Mesothelial cell of epicardium (in vitro differentiated cells): ENCODE results near the gene PLA2G12B. TPM values are rescaled to one million over a fixed set of nuclear protein-coding genes. Genes with fewer than 3 reads are reported as not detected.

ENCODE experiments used
- DNase-seq, 2 experiments: peaks; one replicate each; pipeline ENCODE4 v3.0.0; 2021; ENCODE audit warnings: low spot score in 2 of 2; ENCODE audit not compliant: unreplicated experiment in 2 of 2
- H3K27ac Mint-ChIP-seq: 2 replicates; pipeline ENCODE4 v1.8.0; 2021; ENCODE audit warnings: mixed read lengths
- H3K27me3 Mint-ChIP-seq: 2 replicates; pipeline ENCODE4 v1.8.0; 2021; ENCODE audit warnings: low read depth, mixed read lengths
- H3K36me3 Mint-ChIP-seq: 2 replicates; pipeline ENCODE4 v1.8.0; 2021; ENCODE audit warnings: mixed read lengths
- H3K4me1 Mint-ChIP-seq: 2 replicates; pipeline ENCODE4 v1.8.0; 2021; ENCODE audit warnings: mixed read lengths
- H3K4me3 Mint-ChIP-seq: 2 replicates; pipeline ENCODE4 v1.8.0; 2021; ENCODE audit warnings: mild to moderate bottlenecking, moderate library complexity, mixed read lengths
- H3K9me3 Mint-ChIP-seq: 2 replicates; pipeline ENCODE4 v1.8.0; 2021; ENCODE audit warnings: mixed read lengths
- CTCF ChIP-seq: fragments of 200-600 bp; sonication (generic); IDR thresholded peaks from one replicate; pipeline ENCODE4 v1.5.0; 2021; ENCODE audit warnings: antibody characterized with exemption; ENCODE audit not compliant: unreplicated experiment
- total RNA-seq: library from RNA; stranded (reverse); gene quantifications from 3 replicates; pipeline ENCODE4 v1.2.1, GENCODE V29; 2021

The PLA2G12B gene
- total RNA-seq, 1 donor from 2014 or later = not detected

- Mint-ChIP-seq H3K4me3 (no peak overlapping the region), H3K36me3 (peaks cover 8% of the 10 kb centered on the region), H3K27me3 (no peaks in the 10 kb centered on the region), H3K9me3 (peaks cover 4% of the 10 kb centered on the region), H3K27ac (no peak overlapping the region), H3K4me1 (no peaks in the 10 kb centered on the region)
- no peak for TF ChIP-seq CTCF
- DNase-seq = no peak
Observed at GRCh38 chr10:72932259-72933015, 22.2 kb downstream of the PLA2G12B start.

GRCh38 chr10:72930276-72930675 lies 24.3 kb downstream of the PLA2G12B start:
- Mint-ChIP-seq H3K9me3 (no peaks in the 10 kb centered on the region), H3K27me3 (no peaks in the 10 kb centered on the region), H3K4me1 (no peaks in the 10 kb centered on the region), H3K27ac (no peak overlapping the region), H3K36me3 (no peaks in the 10 kb centered on the region), H3K4me3 (no peak overlapping the region)
- no peak for TF ChIP-seq CTCF
- DNase-seq = no peak

DNA sequence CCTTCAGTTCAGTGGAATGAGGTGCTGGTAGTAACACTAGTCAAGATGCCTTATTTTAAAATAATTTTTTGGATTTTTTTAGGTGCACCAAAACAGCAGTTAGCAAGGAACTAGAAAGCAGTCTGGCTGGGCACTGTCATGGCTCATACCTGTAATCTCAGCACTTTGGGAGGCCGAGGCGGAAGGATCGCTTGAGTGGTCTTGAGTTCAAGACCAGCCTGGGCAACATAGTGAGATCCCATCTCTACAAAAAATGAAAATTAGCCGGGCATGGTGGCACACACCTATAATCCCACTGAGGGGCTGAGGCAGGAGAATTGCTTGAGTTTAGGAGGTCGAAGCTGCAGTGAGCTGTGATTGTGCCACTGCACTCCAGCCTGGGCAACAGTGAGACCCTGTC lies 25.8 kb downstream of the PLA2G12B start:
- TF ChIP-seq CTCF = no peak
- Mint-ChIP-seq H3K27me3 (no peaks in the 10 kb centered on the region), H3K4me3 (no peak overlapping the region), H3K9me3 (no peaks in the 10 kb centered on the region), H3K36me3 (no peaks in the 10 kb centered on the region), H3K4me1 (no peaks in the 10 kb centered on the region), H3K27ac (no peak overlapping the region)
- DNase-seq = no peak

DNA sequence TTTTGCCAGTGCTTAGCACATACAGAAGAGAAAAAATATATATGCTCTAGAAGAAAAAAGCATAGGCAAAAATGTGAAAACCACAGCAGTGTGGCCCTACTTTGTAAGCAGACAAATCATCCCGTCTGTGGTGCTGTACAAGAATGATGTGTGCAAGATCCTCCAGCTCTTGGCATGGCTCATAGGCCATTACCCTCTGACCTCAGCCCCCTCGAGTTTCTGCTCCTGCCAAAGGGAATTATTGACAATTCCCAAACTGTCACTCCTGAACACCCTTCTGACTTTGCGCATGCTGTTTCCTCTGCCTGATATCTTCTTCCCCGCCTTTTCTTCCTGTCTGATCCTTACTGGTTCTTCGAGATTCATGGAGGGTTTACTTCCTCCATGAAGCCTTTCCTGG lies 27.1 kb downstream of the PLA2G12B start:
- H3K4me1 Mint-ChIP-seq = no peaks in the 10 kb centered on the region
- H3K9me3 Mint-ChIP-seq = peaks cover 1% of the 10 kb centered on the region
- no peak overlapping the region for H3K4me3 Mint-ChIP-seq
- H3K27ac Mint-ChIP-seq = no peak overlapping the region
- H3K27me3 Mint-ChIP-seq = no peaks in the 10 kb centered on the region
- TF ChIP-seq CTCF = no peak
- DNase-seq = no peak
- peaks cover under 1% of the 10 kb centered on the region for H3K36me3 Mint-ChIP-seq

DNA sequence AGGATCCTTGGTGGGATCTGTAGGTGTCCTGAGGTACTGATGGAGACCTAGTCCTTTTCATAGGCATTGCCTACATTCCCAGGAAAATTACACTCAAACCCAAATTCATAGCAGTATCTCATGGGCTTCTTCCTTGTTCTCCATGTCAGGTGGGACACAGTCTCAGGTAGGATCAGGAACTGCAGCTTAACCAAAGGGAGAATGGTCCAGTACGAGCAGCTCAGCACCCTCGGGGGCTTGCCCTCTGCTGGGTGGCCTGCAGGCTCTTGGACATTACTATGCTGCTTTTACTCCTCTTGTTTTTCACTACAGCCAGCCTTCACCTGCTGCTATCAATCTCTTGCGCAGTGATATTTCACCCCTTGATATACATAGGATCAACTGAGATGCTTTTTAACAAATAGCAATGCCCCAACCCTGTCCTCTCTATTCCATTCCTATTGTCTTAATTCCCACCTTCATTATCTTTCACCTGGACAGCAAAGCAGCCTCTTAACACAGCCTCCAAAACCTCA lies 28.6 kb downstream of the PLA2G12B start:
- DNase-seq = no peak
- Mint-ChIP-seq H3K4me1 (no peaks in the 10 kb centered on the region), H3K36me3 (peaks cover 10% of the 10 kb centered on the region), H3K27me3 (no peaks in the 10 kb centered on the region), H3K27ac (no peak overlapping the region), H3K4me3 (no peak overlapping the region), H3K9me3 (peaks cover 12% of the 10 kb centered on the region)
- no peak for TF ChIP-seq CTCF
